Activated CD4-positive, alpha-beta T cell treated with anti-CD3 and anti-CD28 coated beads, Interleukin-2, amount 10 ng/mL, durations not matched to agents 24 days and 14 days (primary cell): ENCODE results near the gene ERICH6. TPM values are rescaled to one million over a fixed set of nuclear protein-coding genes. Genes with fewer than 3 reads are reported as not detected.

Source experiments
- total RNA-seq: library from RNA; stranded (reverse); gene quantifications from 2 replicates; pipeline ENCODE4 v1.2.3, GENCODE V29; 2022

The ERICH6 gene
- total RNA-seq, 1 donor from 2014 or later: not detected

Other genes with a start within 250 kb of the ERICH6 start
- 88.8 and 103 TPM in 2 replicates for gene SERP1, start 157.4 kb downstream of the ERICH6 start, total RNA-seq
- 125 and 133 TPM in 2 replicates for gene EIF2A, start 157.1 kb downstream of the ERICH6 start, total RNA-seq
- gene SELENOT, start 100.6 kb downstream of the ERICH6 start, total RNA-seq: 127 and 135 TPM in 2 replicates
- 130 and 133 TPM in 2 replicates for gene SIAH2, start 59.2 kb upstream of the ERICH6 start, total RNA-seq
- gene MINDY4B, start 201.5 kb upstream of the ERICH6 start, total RNA-seq: not detected in 2 replicates